B cell (primary cell): Measurements from ENCODE around the gene SPSB1. TPM values are rescaled to one million over a fixed set of nuclear protein-coding genes. Genes with fewer than 3 reads are reported as not detected.

Experiments used
- ATAC-seq: fragments of 200-7000 bp; cut with Tn5 transposase; one replicate; pipeline ENCODE4 v1.10.0; 2021; ENCODE audit warnings: low read depth, mild to moderate bottlenecking, moderate number of reproducible peaks, moderate library complexity
- CTCF ChIA-PET: fragments of 350-600 bp; sonication (Branson Sonifier 250); formaldehyde crosslinking; loops from one replicate; lab custom pipeline; 2021; ENCODE audit warnings: antibody characterized with exemption, inconsistent platforms; lab: Charles Lee
- POLR2A ChIA-PET: fragments of 350-600 bp; sonication (Branson Sonifier 250); formaldehyde crosslinking; loops from one replicate; lab custom pipeline; 2021; ENCODE audit warnings: antibody characterized with exemption; lab: Charles Lee
- DNase-seq: peaks from one replicate; pipeline ENCODE4 v3.0.0; 2013
- H2AFZ ChIP-seq: 2 replicates; pipeline ENCODE4 v1.6.1; 2012; ENCODE audit warnings: mild to moderate bottlenecking, low read depth, low read length; ENCODE audit not compliant: insufficient read depth, poor library complexity, severe bottlenecking
- H3K27ac ChIP-seq, 2 donors: 1 replicate in 1 of 2; 2 replicates in 1 of 2; pipeline ENCODE4 v1.5.1; 2012 to 2013; ENCODE audit warnings: low read length in 2 of 2, mild to moderate bottlenecking in 2 of 2, moderate library complexity in 1 of 2
- H3K27me3 ChIP-seq, 4 experiments: fragments of 200-600 bp in 1 of 4; sonication (generic) in 1 of 4; replicated peaks in 1 of 4; 1 replicate in 2 of 4; 2 replicates in 2 of 4; pipeline versions ENCODE4 v1.6.1 to v1.7.0; 2013 to 2016; ENCODE audit warnings: low read length in 3 of 4, mild to moderate bottlenecking in 2 of 4, mixed read lengths in 1 of 4, moderate library complexity in 1 of 4; ENCODE audit not compliant: insufficient read depth in 4 of 4, control insufficient read depth in 3 of 4; ENCODE audit errors: control extremely low read depth in 1 of 4
- H3K36me3 ChIP-seq, 2 experiments: replicated peaks in 1 of 2; 1 replicate in 1 of 2; 2 replicates in 1 of 2; pipeline versions ENCODE4 v1.6.1 to v1.7.1; 2013; ENCODE audit warnings: low read length in 1 of 2; ENCODE audit not compliant: insufficient read depth in 2 of 2, control insufficient read depth in 1 of 2; ENCODE audit errors: control extremely low read depth in 1 of 2, extremely low read depth in 1 of 2
- H3K4me1 ChIP-seq, 2 donors: fragments of 200-600 bp in 1 of 2; sonication (generic) in 1 of 2; 1 replicate in 1 of 2; 2 replicates in 1 of 2; pipeline versions ENCODE4 v1.5.1 to v1.6.1; 2013 to 2017; ENCODE audit warnings: low read length in 2 of 2; ENCODE audit not compliant: control insufficient read depth in 2 of 2, insufficient read depth in 2 of 2
- H3K4me2 ChIP-seq: replicated peaks from 2 replicates; pipeline ENCODE3; 2012; ENCODE audit warnings: mild to moderate bottlenecking, low read depth, low read length; ENCODE audit not compliant: poor library complexity, severe bottlenecking
- H3K4me3 ChIP-seq, 5 experiments: fragments of 200-600 bp in 1 of 5; sonication (generic) in 1 of 5; 1 replicate in 3 of 5; 2 replicates in 2 of 5; pipeline versions ENCODE4 v1.5.1 to v1.7.0; 2011 to 2016; ENCODE audit warnings: low read length in 4 of 5, mild to moderate bottlenecking in 4 of 5, low read depth in 2 of 5, control low read depth in 1 of 5, moderate library complexity in 1 of 5; ENCODE audit not compliant: insufficient read depth in 1 of 5; ENCODE audit errors: control extremely low read depth in 1 of 5, extremely low read depth in 1 of 5
- H3K79me2 ChIP-seq: fragments of 200-600 bp; sonication (generic); one replicate; pipeline ENCODE4 v1.6.0; 2016; ENCODE audit warnings: low read length; ENCODE audit not compliant: control insufficient read depth, insufficient read depth
- H3K9ac ChIP-seq: fragments of 200-600 bp; sonication (generic); 2 replicates; pipeline ENCODE4 v1.6.1; 2017; ENCODE audit warnings: mild to moderate bottlenecking, low read length, moderate library complexity
- H3K9me3 ChIP-seq, 3 donors: one replicate each; pipeline versions ENCODE4 v1.6.1 to v1.7.1; 2013; ENCODE audit warnings: low read length in 2 of 3; ENCODE audit not compliant: control insufficient read depth in 2 of 3, insufficient read depth in 1 of 3; ENCODE audit errors: control extremely low read depth in 1 of 3
- H4K20me1 ChIP-seq: 2 replicates; pipeline ENCODE4 v1.6.0; 2012; ENCODE audit warnings: mild to moderate bottlenecking, low read length; ENCODE audit not compliant: insufficient read depth, control insufficient read depth, poor library complexity, severe bottlenecking
- H3K27ac Mint-ChIP-seq: one replicate; pipeline ENCODE4 v1.8.0; 2021; ENCODE audit warnings: mixed read lengths
- H3K27me3 Mint-ChIP-seq: one replicate; pipeline ENCODE4 v1.8.0; 2021; ENCODE audit warnings: mixed read lengths
- H3K4me1 Mint-ChIP-seq: one replicate; pipeline ENCODE4 v1.8.0; 2021; ENCODE audit warnings: mixed read lengths
- H3K4me3 Mint-ChIP-seq: one replicate; pipeline ENCODE4 v1.8.0; 2021; ENCODE audit warnings: mixed read lengths
- H3K9me3 Mint-ChIP-seq: one replicate; pipeline ENCODE4 v1.8.0; 2022; ENCODE audit warnings: mixed read lengths; ENCODE audit not compliant: insufficient read depth
- CTCF ChIP-seq: fragments of 200-600 bp; IDR thresholded peaks from one replicate; pipeline ENCODE4 v1.8.0; 2022; ENCODE audit warnings: antibody characterized with exemption, mild to moderate bottlenecking
- EZH2 ChIP-seq: IDR thresholded peaks from 2 replicates; pipeline ENCODE4 v1.6.1; 2012; ENCODE audit warnings: borderline replicate concordance, low read depth, mild to moderate bottlenecking, moderate library complexity, low read length; ENCODE audit not compliant: insufficient read depth, poor library complexity, severe bottlenecking
- WGBS: methylation state at CpG from one replicate; pipeline ENCODE4 v1.1.5; 2013; ENCODE audit warnings: missing lambda C conversion rate; ENCODE audit not compliant: insufficient coverage; 5-methylcytosine and 5-hydroxymethylcytosine counted together
- intact Hi-C: fragments of 100-400 bp; cut with micrococcal nuclease; formaldehyde crosslinking; loops from one replicate; pipeline ENCODE4 v1.10.0; 2022
- polyA plus RNA-seq: library from polyadenylated mRNA; depleted of rRNA; stranded (reverse); fragments of >200 nt; gene quantifications from 2 replicates; pipeline ENCODE4 v1.2.3, GENCODE V29; 2012
- total RNA-seq, 2 donors: library from RNA; stranded (reverse); fragments of 120-200 nt in 1 of 2; gene quantifications; 1 replicate in 1 of 2; 2 replicates in 1 of 2; pipeline versions ENCODE4 v1.2.3 to v1.2.4, GENCODE V29; 2013 to 2022

Gene SPSB1
- total and polyA plus RNA-seq, 2 donors (not counting 1 experiment from before 2014, with no cell fraction given) = 1.7 to 9.4 TPM

DNA sequence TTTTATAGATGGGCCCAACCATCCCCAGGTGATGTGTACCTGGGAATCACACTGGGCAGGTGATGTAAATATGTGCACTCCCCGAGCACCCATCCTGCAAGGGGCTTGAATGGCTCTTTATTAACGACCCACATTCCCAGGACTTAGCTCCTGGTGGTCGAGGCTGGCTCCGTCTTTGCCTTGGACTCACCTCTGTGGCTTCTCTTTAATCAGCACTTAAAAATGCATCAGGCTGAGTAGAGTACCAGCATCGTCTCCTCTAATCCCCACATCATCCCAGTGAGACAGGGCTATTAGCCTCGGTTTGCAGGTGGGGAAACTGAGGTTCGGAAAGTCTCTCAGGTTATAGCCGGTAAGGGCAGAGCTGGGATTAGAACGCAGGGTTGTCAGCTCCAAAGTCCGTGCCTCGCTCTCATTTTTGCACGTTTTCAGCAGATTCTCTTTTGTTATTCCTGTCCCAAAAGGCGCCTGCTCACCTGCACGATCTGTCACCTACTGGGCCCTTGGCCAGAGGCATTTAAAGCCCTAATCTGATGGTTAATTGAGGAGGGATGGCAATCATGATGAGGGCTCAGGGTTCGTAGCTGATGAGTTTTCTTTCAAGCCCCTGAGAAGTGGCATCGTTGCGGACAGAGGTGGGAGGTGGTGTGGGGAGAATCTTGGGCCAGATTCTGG is 29.4 kb downstream of the SPSB1 start:
- 94% methylated on average over 16 of the region's 17 CpGs for WGBS
- no peak overlapping the region for H3K9ac ChIP-seq
- intact Hi-C loops = no loop called here
- DNase-seq = no peak
- no peak overlapping the region for H3K4me2 ChIP-seq
- H3K9me3 Mint-ChIP-seq = no peaks in the 10 kb centered on the region
- peaks cover 32% of the 10 kb centered on the region for H3K4me1 Mint-ChIP-seq
- no peak overlapping the region for H3K27ac ChIP-seq
- TF ChIP-seq EZH2 (no peak), CTCF (no peak)
- H3K4me1 ChIP-seq = peaks cover 0 to 23% of the 10 kb centered on the region in 2 donors
- no peaks in the 10 kb centered on the region for H3K27me3 Mint-ChIP-seq
- H4K20me1 ChIP-seq = no peaks in the 10 kb centered on the region
- no peak for ATAC-seq
- no peak overlapping the region for H2AFZ ChIP-seq
- ChIA-PET CTCF (interaction anchor here (1.1 kb wide), 1 partner anchor 169 kb away, joined by 3 read pairs; no protein-coding TSS in a partner anchor), POLR2A (interaction anchor here (0.6 kb wide), 1 partner anchor 37 kb away, joined by 4 read pairs; no protein-coding TSS in a partner anchor)
- no peak overlapping the region for H3K4me3 Mint-ChIP-seq
- no peak overlapping the region for H3K4me3 ChIP-seq
- H3K27me3 ChIP-seq = no peaks in the 10 kb centered on the region
- H3K27ac Mint-ChIP-seq = no peak overlapping the region
- no peaks in the 10 kb centered on the region for H3K9me3 ChIP-seq
- no peaks in the 10 kb centered on the region for H3K36me3 ChIP-seq
- H3K79me2 ChIP-seq = peaks cover 75% of the 10 kb centered on the region

DNA sequence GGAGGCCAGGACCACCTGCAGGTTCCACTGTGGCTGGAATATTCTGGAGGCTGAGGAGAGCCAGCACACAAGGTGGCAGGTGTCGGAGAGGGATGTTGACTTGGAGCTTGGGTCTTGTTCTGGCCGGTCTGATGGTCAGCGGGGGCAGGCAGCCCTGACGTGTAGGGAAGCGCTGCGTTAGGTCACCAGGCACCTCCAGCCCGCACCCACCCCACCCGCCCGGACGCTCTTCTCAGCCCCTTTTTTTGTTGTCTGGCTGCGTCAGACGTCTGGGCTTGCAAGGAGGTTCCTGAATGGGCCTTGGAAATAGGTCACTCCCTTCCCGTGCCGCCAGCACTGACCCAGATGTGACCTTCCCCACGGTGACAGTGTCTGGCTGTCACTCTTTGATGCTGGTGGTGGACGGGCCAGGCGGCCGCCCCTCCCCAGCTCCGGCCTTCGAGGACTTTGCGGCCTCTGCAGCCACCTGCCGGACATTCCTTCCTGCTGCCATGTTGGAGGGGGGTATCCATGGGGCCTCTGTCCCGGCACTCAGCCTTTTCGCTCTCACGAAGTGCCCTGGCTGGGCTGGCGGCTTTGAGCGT is 30.1 kb downstream of the SPSB1 start:
- Mint-ChIP-seq H3K4me1 (peaks cover 28% of the 10 kb centered on the region), H3K4me3 (no peak overlapping the region), H3K27me3 (no peaks in the 10 kb centered on the region), H3K9me3 (no peaks in the 10 kb centered on the region), H3K27ac (no peak overlapping the region)
- H3K27me3 ChIP-seq = no peaks in the 10 kb centered on the region
- no peaks in the 10 kb centered on the region for H4K20me1 ChIP-seq
- POLR2A ChIA-PET = interaction anchor here (0.6 kb wide), 1 partner anchor 36 kb away, joined by 4 read pairs; no protein-coding TSS in a partner anchor
- no peak overlapping the region for H3K4me2 ChIP-seq
- intact Hi-C loops = no loop called here
- H3K79me2 ChIP-seq = peaks cover 77% of the 10 kb centered on the region
- no peak overlapping the region for H3K4me3 ChIP-seq
- TF ChIP-seq EZH2 (no peak), CTCF (no peak)
- ATAC-seq = no peak
- peaks cover 0 to 18% of the 10 kb centered on the region in 2 donors for H3K4me1 ChIP-seq
- no peak overlapping the region for H2AFZ ChIP-seq
- H3K9me3 ChIP-seq = no peaks in the 10 kb centered on the region
- H3K9ac ChIP-seq = no peak overlapping the region
- no peak overlapping the region for H3K27ac ChIP-seq
- CTCF ChIA-PET = interaction anchor here (1.1 kb wide), 1 partner anchor 168 kb away, joined by 3 read pairs; no protein-coding TSS in a partner anchor
- no peak for DNase-seq
- H3K36me3 ChIP-seq = no peaks in the 10 kb centered on the region
- 93% methylated on average over 22 of the region's 27 CpGs for WGBS
